MV-4-11 (cell line): Measurements from ENCODE around the gene GOLGA3.
"Not testable (repeated sequence)": the region's sequence is repeated elsewhere in the genome, so short reads cannot be mapped to it uniquely, and the experiment has no call there.

Source experiments
- DNase-seq: peaks from one replicate; lab custom pipeline; 2025; lab: John Stamatoyannopoulos, UW

GOLGA3 gene

GRCh38 chr12:132779781-132780353 lies 48.8 kb downstream of the GOLGA3 start:
- no peak for DNase-seq

GRCh38 chr12:132777614-132778013 lies 51.1 kb downstream of the GOLGA3 start:
- DNase-seq = no peak

- DNase-seq = no peak
Observed at GRCh38 chr12:132776816-132777568, 51.7 kb downstream of the GOLGA3 start.

- DNase-seq = not testable (repeated sequence)
Observed at GRCh38 chr12:132776230-132776625, 52.4 kb downstream of the GOLGA3 start.

GRCh38 chr12:132775502-132776229 lies 53.0 kb downstream of the GOLGA3 start:
- DNase-seq = no peak

- DNase-seq = no peak
Observed at GRCh38 chr12:132774646-132775275, 53.9 kb downstream of the GOLGA3 start.

- no peak for DNase-seq
Observed at GRCh38 chr12:132774159-132774558, 54.5 kb downstream of the GOLGA3 start.

GRCh38 chr12:132773077-132773955 lies 55.4 kb downstream of the GOLGA3 start:
- DNase-seq = no peak

- DNase-seq = peak; percentile 92
Observed at GRCh38 chr12:132772606-132773005, 56.1 kb downstream of the GOLGA3 start.

- peak; percentile 21 for DNase-seq
Observed at GRCh38 chr12:132771126-132771838, 57.4 kb downstream of the GOLGA3 start.

GRCh38 chr12:132766380-132767085 lies 62.1 kb downstream of the GOLGA3 start:
- DNase-seq = peak; percentile 49

- DNase-seq = no peak
Observed at GRCh38 chr12:132765361-132765760, 63.3 kb downstream of the GOLGA3 start.

- DNase-seq = no peak
Observed at GRCh38 chr12:132764231-132764630, 64.4 kb downstream of the GOLGA3 start.

- DNase-seq = peak; percentile 87
Observed at GRCh38 chr12:132761921-132762583, 66.6 kb downstream of the GOLGA3 start.

- peak; percentile 37 for DNase-seq
Observed at GRCh38 chr12:132761032-132761920, 67.4 kb downstream of the GOLGA3 start, which contains the start of gene ANKLE2. ANKLE2 (minus strand) TSS chr12:132761832; CDS start chr12:132761798, 34 bp downstream.

GRCh38 chr12:132759359-132759758 lies 69.3 kb downstream of the GOLGA3 start:
- DNase-seq = no peak

- not testable (repeated sequence) for DNase-seq
Observed at GRCh38 chr12:132758825-132759224, 69.8 kb downstream of the GOLGA3 start.

- DNase-seq = peak; percentile 7
Observed at GRCh38 chr12:132754160-132754932, 74.3 kb downstream of the GOLGA3 start.
